ENCODE results near the gene NAALADL2. TPM values are rescaled to one million over a fixed set of nuclear protein-coding genes. Genes with fewer than 3 reads are reported as not detected.

Gene NAALADL2
- total RNA-seq, 1 donor: 23.5 TPM

GRCh38 chr3:175304404-175304803 is 445.3 kb downstream of the NAALADL2 start:
- H3K27me3 ChIP-seq (ENCODE audit: insufficient read depth, low read length): no peaks in the 10 kb centered on the region
- H3K4me1 ChIP-seq (ENCODE audit: insufficient read depth, low read length): no peaks in the 10 kb centered on the region
- no peaks in the 10 kb centered on the region for H3K79me2 ChIP-seq (ENCODE audit: insufficient read depth, low read length)
- no peaks in the 10 kb centered on the region for H3K36me3 ChIP-seq (ENCODE audit: insufficient read depth, low read length)
- H3K9me3 ChIP-seq (ENCODE audit: low read depth, low read length): no peaks in the 10 kb centered on the region
- H4K20me1 ChIP-seq (ENCODE audit: insufficient read depth, low read length): no peaks in the 10 kb centered on the region
- no peak overlapping the region for H3K4me3 ChIP-seq (ENCODE audit: insufficient read depth, low read length)
- H3K27ac ChIP-seq (ENCODE audit: low read depth, low read length): no peak overlapping the region
- no peak overlapping the region for H2AFZ ChIP-seq (ENCODE audit: low read length)
- no peak for DNase-seq (ENCODE audit: insufficient read length, low spot score, missing footprints)
- H3K4me2 ChIP-seq (ENCODE audit: insufficient read depth, low read length): no peak overlapping the region
- TF ChIP-seq CTCF (IDR thresholded peaks at IDR 0.05; ENCODE audit: extremely low read depth, low read depth, low read length): no peak

GRCh38 chr3:175307642-175308041 is 448.5 kb downstream of the NAALADL2 start:
- Histone ChIP-seq H3K79me2 (ENCODE audit: insufficient read depth, low read length) (no peaks in the 10 kb centered on the region), H3K27me3 (ENCODE audit: insufficient read depth, low read length) (no peaks in the 10 kb centered on the region), H2AFZ (ENCODE audit: low read length) (peak overlapping the region; percentile 39), H3K9me3 (ENCODE audit: low read depth, low read length) (no peaks in the 10 kb centered on the region), H3K4me2 (ENCODE audit: insufficient read depth, low read length) (peak overlapping the region; percentile 68), H3K27ac (ENCODE audit: low read depth, low read length) (no peak overlapping the region), H4K20me1 (ENCODE audit: insufficient read depth, low read length) (no peaks in the 10 kb centered on the region), H3K4me1 (ENCODE audit: insufficient read depth, low read length) (no peaks in the 10 kb centered on the region), H3K36me3 (ENCODE audit: insufficient read depth, low read length) (no peaks in the 10 kb centered on the region), H3K4me3 (ENCODE audit: insufficient read depth, low read length) (peak overlapping the region; percentile 11)
- DNase-seq (ENCODE audit: insufficient read length, low spot score, missing footprints): no peak
- TF ChIP-seq CTCF (IDR thresholded peaks at IDR 0.05; ENCODE audit: extremely low read depth, low read depth, low read length): no peak

- Histone ChIP-seq H2AFZ (ENCODE audit: low read length) (peak overlapping the region; percentile 39), H3K9me3 (ENCODE audit: low read depth, low read length) (no peaks in the 10 kb centered on the region), H3K27ac (ENCODE audit: low read depth, low read length) (no peak overlapping the region), H3K79me2 (ENCODE audit: insufficient read depth, low read length) (no peaks in the 10 kb centered on the region), H4K20me1 (ENCODE audit: insufficient read depth, low read length) (no peaks in the 10 kb centered on the region), H3K4me1 (ENCODE audit: insufficient read depth, low read length) (no peaks in the 10 kb centered on the region), H3K4me3 (ENCODE audit: insufficient read depth, low read length) (peak overlapping the region; percentile 11), H3K4me2 (ENCODE audit: insufficient read depth, low read length) (peak overlapping the region; percentile 68), H3K27me3 (ENCODE audit: insufficient read depth, low read length) (no peaks in the 10 kb centered on the region), H3K36me3 (ENCODE audit: insufficient read depth, low read length) (no peaks in the 10 kb centered on the region)
- no peak for TF ChIP-seq CTCF (IDR thresholded peaks at IDR 0.05; ENCODE audit: extremely low read depth, low read depth, low read length)
- no peak for DNase-seq (ENCODE audit: insufficient read length, low spot score, missing footprints)
Observed at GRCh38 chr3:175308097-175308496, 449.0 kb downstream of the NAALADL2 start.

- no peak overlapping the region for H3K4me3 ChIP-seq (ENCODE audit: insufficient read depth, low read length)
- H3K27me3 ChIP-seq (ENCODE audit: insufficient read depth, low read length): no peaks in the 10 kb centered on the region
- H2AFZ ChIP-seq (ENCODE audit: low read length): no peak overlapping the region
- TF ChIP-seq CTCF (IDR thresholded peaks at IDR 0.05; ENCODE audit: extremely low read depth, low read depth, low read length): no peak
- no peak overlapping the region for H3K27ac ChIP-seq (ENCODE audit: low read depth, low read length)
- no peaks in the 10 kb centered on the region for H3K9me3 ChIP-seq (ENCODE audit: low read depth, low read length)
- H3K36me3 ChIP-seq (ENCODE audit: insufficient read depth, low read length): no peaks in the 10 kb centered on the region
- no peak overlapping the region for H3K4me2 ChIP-seq (ENCODE audit: insufficient read depth, low read length)
- no peaks in the 10 kb centered on the region for H3K79me2 ChIP-seq (ENCODE audit: insufficient read depth, low read length)
- H4K20me1 ChIP-seq (ENCODE audit: insufficient read depth, low read length): no peaks in the 10 kb centered on the region
- peak; percentile 34 for DNase-seq (ENCODE audit: insufficient read length, low spot score, missing footprints)
- no peaks in the 10 kb centered on the region for H3K4me1 ChIP-seq (ENCODE audit: insufficient read depth, low read length)
Observed at GRCh38 chr3:175310046-175310445, 450.9 kb downstream of the NAALADL2 start.

Data from osteoblast (primary cell).